Measurements from ENCODE around the gene OST4.

DNA sequence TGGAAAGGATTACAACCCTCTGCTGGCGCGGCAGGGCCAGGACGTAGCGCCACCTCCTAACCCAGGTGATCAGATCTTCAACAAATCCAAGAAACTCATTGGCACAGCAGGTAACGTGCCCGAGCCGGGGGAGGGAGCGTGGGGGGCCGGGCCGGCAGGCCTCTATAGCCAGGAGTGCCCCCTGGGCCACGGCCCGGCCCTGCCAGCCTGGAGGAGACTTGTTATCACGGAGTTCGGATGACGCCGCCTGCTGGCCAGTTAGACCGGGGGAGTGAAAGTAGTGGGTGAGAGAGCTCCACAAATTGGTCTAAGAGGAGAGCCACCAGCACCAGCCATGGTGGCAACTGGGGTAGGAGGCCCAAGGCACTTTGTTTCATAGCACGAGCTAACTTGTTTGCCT lies 47.3 kb downstream of the OST4 start:
- TF ChIP-seq POLR2AphosphoS5 (IDR thresholded peaks at IDR 0.05) (no peak), POLR2A (IDR thresholded peaks at IDR 0.05; ENCODE audit: low read depth) (no peak), EP300 (IDR thresholded peaks at IDR 0.05) (no peak)
- TF ChIP-seq, protein P1, sequence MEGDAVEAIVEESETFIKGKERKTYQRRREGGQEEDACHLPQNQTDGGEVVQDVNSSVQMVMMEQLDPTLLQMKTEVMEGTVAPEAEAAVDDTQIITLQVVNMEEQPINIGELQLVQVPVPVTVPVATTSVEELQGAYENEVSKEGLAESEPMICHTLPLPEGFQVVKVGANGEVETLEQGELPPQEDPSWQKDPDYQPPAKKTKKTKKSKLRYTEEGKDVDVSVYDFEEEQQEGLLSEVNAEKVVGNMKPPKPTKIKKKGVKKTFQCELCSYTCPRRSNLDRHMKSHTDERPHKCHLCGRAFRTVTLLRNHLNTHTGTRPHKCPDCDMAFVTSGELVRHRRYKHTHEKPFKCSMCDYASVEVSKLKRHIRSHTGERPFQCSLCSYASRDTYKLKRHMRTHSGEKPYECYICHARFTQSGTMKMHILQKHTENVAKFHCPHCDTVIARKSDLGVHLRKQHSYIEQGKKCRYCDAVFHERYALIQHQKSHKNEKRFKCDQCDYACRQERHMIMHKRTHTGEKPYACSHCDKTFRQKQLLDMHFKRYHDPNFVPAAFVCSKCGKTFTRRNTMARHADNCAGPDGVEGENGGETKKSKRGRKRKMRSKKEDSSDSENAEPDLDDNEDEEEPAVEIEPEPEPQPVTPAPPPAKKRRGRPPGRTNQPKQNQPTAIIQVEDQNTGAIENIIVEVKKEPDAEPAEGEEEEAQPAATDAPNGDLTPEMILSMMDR (IDR thresholded peaks at IDR 0.05) = no peak

Measured in esophagus muscularis mucosa (tissue), 4 donors.